ENCODE data around the gene NPAS2.

Gene NPAS2

GRCh38 chr2:100855084-100855483 lies 35.1 kb downstream of the NPAS2 start:
- H3K27ac ChIP-seq = no peak overlapping the region
- no peak for TF ChIP-seq ZFX (IDR thresholded peaks at IDR 0.05)
- TF ChIP-seq, protein P1, sequence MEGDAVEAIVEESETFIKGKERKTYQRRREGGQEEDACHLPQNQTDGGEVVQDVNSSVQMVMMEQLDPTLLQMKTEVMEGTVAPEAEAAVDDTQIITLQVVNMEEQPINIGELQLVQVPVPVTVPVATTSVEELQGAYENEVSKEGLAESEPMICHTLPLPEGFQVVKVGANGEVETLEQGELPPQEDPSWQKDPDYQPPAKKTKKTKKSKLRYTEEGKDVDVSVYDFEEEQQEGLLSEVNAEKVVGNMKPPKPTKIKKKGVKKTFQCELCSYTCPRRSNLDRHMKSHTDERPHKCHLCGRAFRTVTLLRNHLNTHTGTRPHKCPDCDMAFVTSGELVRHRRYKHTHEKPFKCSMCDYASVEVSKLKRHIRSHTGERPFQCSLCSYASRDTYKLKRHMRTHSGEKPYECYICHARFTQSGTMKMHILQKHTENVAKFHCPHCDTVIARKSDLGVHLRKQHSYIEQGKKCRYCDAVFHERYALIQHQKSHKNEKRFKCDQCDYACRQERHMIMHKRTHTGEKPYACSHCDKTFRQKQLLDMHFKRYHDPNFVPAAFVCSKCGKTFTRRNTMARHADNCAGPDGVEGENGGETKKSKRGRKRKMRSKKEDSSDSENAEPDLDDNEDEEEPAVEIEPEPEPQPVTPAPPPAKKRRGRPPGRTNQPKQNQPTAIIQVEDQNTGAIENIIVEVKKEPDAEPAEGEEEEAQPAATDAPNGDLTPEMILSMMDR (conservative IDR thresholded peaks at IDR 0.05) = no peak

GRCh38 chr2:100855606-100856005 lies 35.7 kb downstream of the NPAS2 start:
- no peak overlapping the region for H3K27ac ChIP-seq

GRCh38 chr2:100856732-100857131 lies 36.8 kb downstream of the NPAS2 start:
- H3K27ac ChIP-seq = no peak overlapping the region
- no peak for TF ChIP-seq ZFX (IDR thresholded peaks at IDR 0.05)
- TF ChIP-seq, protein P1 (conservative IDR thresholded peaks at IDR 0.05) = no peak

More at GRCh38 chr2:100855606-100856005, 35.7 kb downstream of the NPAS2 start:
- TF ChIP-seq, protein P1 (conservative IDR thresholded peaks at IDR 0.05) = no peak
- no peak for TF ChIP-seq ZFX (IDR thresholded peaks at IDR 0.05)

DNA sequence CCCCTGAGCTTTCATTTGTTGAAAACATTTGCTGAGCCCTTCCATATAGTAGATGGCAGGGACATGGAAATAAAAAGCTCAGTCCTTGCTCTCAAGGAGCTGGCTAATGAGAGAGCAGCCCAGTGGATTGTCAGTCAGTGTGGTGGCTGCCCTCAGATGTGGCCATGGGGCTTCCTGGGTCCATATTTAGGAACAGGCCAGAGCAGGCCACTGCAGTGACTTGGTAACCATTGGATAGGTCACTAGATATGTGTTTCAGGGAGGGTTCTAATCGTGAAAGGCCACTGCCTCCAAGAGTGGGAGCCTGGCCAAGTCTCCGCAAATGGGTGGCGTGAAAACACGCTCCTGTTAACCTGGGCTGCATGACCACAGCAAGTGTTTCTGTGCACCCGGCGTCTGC lies 37.4 kb downstream of the NPAS2 start:
- H3K27ac ChIP-seq = no peak overlapping the region
- TF ChIP-seq, protein P1 (conservative IDR thresholded peaks at IDR 0.05) = no peak
- no peak for TF ChIP-seq ZFX (IDR thresholded peaks at IDR 0.05)

DNA sequence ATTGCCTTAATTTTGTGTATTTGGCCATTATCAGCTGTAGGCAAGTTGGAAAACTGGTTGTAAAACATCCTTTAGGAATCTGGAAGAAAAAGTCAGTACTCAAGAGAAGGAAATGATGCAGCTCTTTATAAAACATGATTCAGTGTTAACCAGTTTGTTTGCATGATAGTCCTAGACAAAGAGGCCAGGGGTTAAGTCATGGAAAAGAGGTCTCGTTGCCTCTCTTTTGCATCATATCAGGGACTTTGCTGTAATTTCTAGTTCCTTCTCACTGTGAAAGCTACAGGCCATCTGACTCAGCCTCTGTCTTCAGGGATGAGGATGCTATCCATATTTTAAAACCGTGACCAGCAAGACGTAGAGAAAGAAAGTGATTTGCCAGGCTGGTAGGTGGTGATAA lies 38.0 kb downstream of the NPAS2 start:
- TF ChIP-seq, protein P1 (conservative IDR thresholded peaks at IDR 0.05) = no peak
- TF ChIP-seq ZFX (IDR thresholded peaks at IDR 0.05) = no peak
- H3K27ac ChIP-seq = no peak overlapping the region

DNA sequence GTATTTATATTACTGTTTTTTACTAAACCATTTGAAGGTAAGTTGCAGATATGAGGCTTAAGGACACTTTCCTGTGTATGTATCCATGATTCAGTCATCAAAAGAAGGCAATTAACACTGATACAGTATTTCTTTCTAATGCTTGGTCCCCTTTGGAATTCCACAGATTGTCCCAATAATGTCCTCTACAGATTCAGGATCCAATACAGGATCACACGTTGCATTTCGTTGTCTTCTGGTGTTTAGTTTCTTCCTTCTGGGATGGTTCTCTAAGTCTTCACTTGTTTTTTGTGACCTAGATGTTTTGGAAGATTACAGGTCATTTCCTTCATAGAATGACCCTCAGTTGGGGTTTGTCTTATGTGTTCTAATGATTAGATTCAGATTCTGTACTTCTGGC lies 40.0 kb downstream of the NPAS2 start:
- no peak overlapping the region for H3K27ac ChIP-seq
- TF ChIP-seq ZFX (IDR thresholded peaks at IDR 0.05) = no peak
- TF ChIP-seq, protein P1 (conservative IDR thresholded peaks at IDR 0.05) = no peak

GRCh38 chr2:100861340-100861739 lies 41.4 kb downstream of the NPAS2 start:
- TF ChIP-seq, protein P1 (conservative IDR thresholded peaks at IDR 0.05) = no peak
- no peak for TF ChIP-seq ZFX (IDR thresholded peaks at IDR 0.05)
- H3K27ac ChIP-seq = no peak overlapping the region

Data from C4-2B (cell line).